PC-3 (cell line): ENCODE data around the gene CTBP2.

Experiments used
- CTCF ChIP-seq: fragments of 300-600 bp; sonication (generic); conservative IDR thresholded peaks from 2 replicates; pipeline ENCODE4 v1.5.1; 2017; ENCODE audit warnings: antibody characterized with exemption, low read depth, mild to moderate bottlenecking, low read length
- EZH2 ChIP-seq: fragments of 300-600 bp; sonication (generic); IDR thresholded peaks from one replicate; pipeline ENCODE4 v1.6.1; 2017; ENCODE audit warnings: antibody characterized with exemption, mild to moderate bottlenecking, low read length; ENCODE audit not compliant: unreplicated experiment
- EZH2phosphoT487 ChIP-seq: fragments of 300-600 bp; sonication (generic); IDR thresholded peaks from 2 replicates; pipeline ENCODE4 v1.6.1; 2018; ENCODE audit warnings: mild to moderate bottlenecking, antibody characterized with exemption, low read length, borderline replicate concordance

GRCh38 chr10:125020871-125021270 is 139.5 kb downstream of the CTBP2 start:
- TF ChIP-seq CTCF = no peak
- no peak for TF ChIP-seq EZH2phosphoT487
- no peak for TF ChIP-seq EZH2
